Heart right ventricle (tissue), 16 donors: ENCODE results near the gene PALD1. TPM values are rescaled to one million over a fixed set of nuclear protein-coding genes. Genes with fewer than 3 reads are reported as not detected.
A peak's percentile ranks its signal among the peaks of the same experiment; 100 is the strongest.

Experiments used
- ATAC-seq, 8 donors: fragments of 200-7000 bp; cut with Tn5 transposase; one replicate each; pipeline ENCODE4 v1.9.1; 2020; ENCODE audit warnings: mild to moderate bottlenecking in 8 of 8, moderate library complexity in 8 of 8, moderate number of reproducible peaks in 1 of 8
- DNase-seq, 2 donors: peaks; one replicate each; pipeline ENCODE4 v3.0.0-alpha.2; 2020
- H3K27ac ChIP-seq, 10 donors: fragments of 200-600 bp; sonication (generic) in 2 of 10; one replicate each; pipeline versions ENCODE4 v1.5.0 to v1.8.0; 2020 to 2022; ENCODE audit warnings: mild to moderate bottlenecking in 3 of 10
- H3K27me3 ChIP-seq, 7 donors: fragments of 200-600 bp; one replicate each; pipeline ENCODE4 v1.8.0; 2021 to 2022; ENCODE audit warnings: mild to moderate bottlenecking in 2 of 7
- H3K36me3 ChIP-seq, 9 donors: fragments of 200-600 bp; sonication (generic) in 1 of 9; one replicate each; pipeline versions ENCODE4 v1.5.0 to v1.8.0; 2020 to 2022; ENCODE audit warnings: mild to moderate bottlenecking in 2 of 9
- H3K4me1 ChIP-seq, 9 donors: fragments of 200-600 bp; sonication (generic) in 1 of 9; one replicate each; pipeline versions ENCODE4 v1.5.0 to v1.8.0; 2020 to 2022; ENCODE audit warnings: mild to moderate bottlenecking in 4 of 9
- H3K4me3 ChIP-seq, 10 donors: fragments of 200-600 bp; sonication (generic) in 2 of 10; one replicate each; pipeline versions ENCODE4 v1.5.0 to v1.8.0; 2020 to 2022; ENCODE audit warnings: mild to moderate bottlenecking in 7 of 10, moderate library complexity in 2 of 10
- H3K9me3 ChIP-seq, 11 donors: fragments of 200-600 bp in 10 of 11; sonication (generic) in 2 of 11; one replicate each; pipeline versions ENCODE4 v1.5.0 to v1.8.0; 2013 to 2022; ENCODE audit warnings: mild to moderate bottlenecking in 2 of 11, control low read depth in 1 of 11, moderate library complexity in 1 of 11
- CTCF ChIP-seq, 9 donors: fragments of 200-600 bp; sonication (generic) in 2 of 9; IDR thresholded peaks; one replicate each; pipeline versions ENCODE4 v1.5.0 to v1.8.0; 2021 to 2022; ENCODE audit warnings: antibody characterized with exemption in 9 of 9, mild to moderate bottlenecking in 5 of 9, moderate library complexity in 1 of 9
- WGBS, 2 donors: extraction: QIAGEN DNeasy Blood & Tissue Kit; methylation state at CpG; one replicate each; pipeline ENCODE4 v1.1.7; 2013; ENCODE audit warnings: inconsistent platforms in 1 of 2; 5-methylcytosine and 5-hydroxymethylcytosine counted together
- intact Hi-C, 10 donors: fragments of 100-400 bp; cut with DNase I; formaldehyde crosslinking; loops; one replicate each; pipeline versions ENCODE4 v1.11.1 to v1.14.2; 2022
- polyA plus RNA-seq, 2 donors: library from polyadenylated mRNA; stranded (reverse); fragments of 200-250 nt; gene quantifications; one replicate each; pipeline ENCODE4 v1.2.3, GENCODE V29; 2013
- total RNA-seq, 10 donors: library from RNA; stranded (reverse); fragmentation: NEBNext Ultra II Directional in 3 of 10; extraction: Animal tissue kit (Norgen Biotek cat#: 25700) in 3 of 10; gene quantifications; one replicate each; pipeline versions ENCODE4 v1.2.1 to v1.2.4, GENCODE V29; 2021 to 2023
- donor health status: Arrhythmogenic right ventricular cardiomyopathy.
- donor health status: ischemic (EF 13 %, LVEDD 7.1; RV severe dilation, severe dysfunction).
- donor health status: healthy with polysubstance abuse.
- donor health status: DM: no; HTN: yes; CAD: no.
- donor health status: DM: no; HTN: no; CAD: no.
- donor health status: ischemic (EF 25% LVEDD 6.9; RV normal size, moderate dysfunction).
- donor health status: ischemic (EF 25% LVEDD 5.7; RV mildly dilated, moderate dysfunction).
- donor health status: healthy.
- donor health status: DM: yes; HTN: yes; CAD: no.
- donor health status: Ischemic cardiomyopathy.
- donor health status: ischemic (EF 35%, LVEDD 5.7; RV mildly dilated, moderate dysfunction).
- donor health status: nonischemic (EF 11% LVEDD 7.7; RV severe dilation, severe dysfunction).
- donor health status: DM: yes; HTN: yes; CAD: no.
- donor health status: PGD.
- donor health status: ischemic (EF 29% LVEDD 5.4; RV normal size, mild dysfunction).
- donor health status: nonischemic (EF 23%, LVEDD 6.1; RV moderate dilation, normal function).

Gene PALD1
- total and polyA plus RNA-seq, 12 donors: 4.1 to 10.3 (median 5.9) TPM

GRCh38 chr10:70487824-70488223, 9.3 kb downstream of the PALD1 start:
- Histone ChIP-seq H3K4me1 (peaks cover 10 to 51% (median 29%) of the 10 kb centered on the region in 9 donors), H3K9me3 (no peaks in the 10 kb centered on the region), H3K4me3 (no peak overlapping the region), H3K27ac (no peak overlapping the region), H3K27me3 (no peaks in the 10 kb centered on the region), H3K36me3 (peaks cover 0 to 16% (median 0%) of the 10 kb centered on the region in 9 donors)
- 88 to 92% methylated on average over 3 of the region's 3 CpGs for WGBS, 2 donors
- intact Hi-C loops: no loop called here
- no peak for ATAC-seq
- TF ChIP-seq CTCF (IDR thresholded peaks at IDR 0.05): no peak
- no peak for DNase-seq

GRCh38 chr10:70490142-70490541, 11.6 kb downstream of the PALD1 start:
- no peak overlapping the region for H3K4me3 ChIP-seq
- H3K36me3 ChIP-seq: peaks cover 0 to 16% (median 0%) of the 10 kb centered on the region in 9 donors
- H3K27ac ChIP-seq: no peak overlapping the region
- no peaks in the 10 kb centered on the region for H3K9me3 ChIP-seq
- ATAC-seq (no peak), DNase-seq (no peak)
- TF ChIP-seq CTCF (IDR thresholded peaks at IDR 0.05): no peak
- H3K4me1 ChIP-seq: peaks cover 0 to 51% (median 29%) of the 10 kb centered on the region in 9 donors
- 91 to 94% methylated on average over 4 of the region's 4 CpGs for WGBS, 2 donors
- intact Hi-C loops: no loop called here
- no peaks in the 10 kb centered on the region for H3K27me3 ChIP-seq

- WGBS, 2 donors: 94 to 99% methylated on average over 2 of the region's 2 CpGs
- H3K4me1 ChIP-seq: peaks cover 0 to 56% (median 32%) of the 10 kb centered on the region in 9 donors
Measured at GRCh38 chr10:70491614-70492013, 13.0 kb downstream of the PALD1 start.

GRCh38 chr10:70492786-70493659, 14.5 kb downstream of the PALD1 start:
- TF ChIP-seq CTCF (IDR thresholded peaks at IDR 0.05): no peak
- intact Hi-C loops: no loop called here
- no peaks in the 10 kb centered on the region for H3K27me3 ChIP-seq
- no peak overlapping the region for H3K4me3 ChIP-seq
- H3K4me1 ChIP-seq: peaks cover 0 to 60% (median 32%) of the 10 kb centered on the region in 9 donors
- DNase-seq (no peak), ATAC-seq (peak; percentile 15 to 59 (median 38))
- WGBS, 2 donors: 65 to 80% methylated on average over 10 of the region's 10 CpGs
- H3K9me3 ChIP-seq: no peaks in the 10 kb centered on the region
- no peaks in the 10 kb centered on the region for H3K36me3 ChIP-seq
- H3K27ac ChIP-seq: peak overlapping the region in 4 of 10 donors; percentile 15 to 64 (median 34)

More at GRCh38 chr10:70491614-70492013, 13.0 kb downstream of the PALD1 start:
- no peaks in the 10 kb centered on the region for H3K9me3 ChIP-seq
- intact Hi-C loops: no loop called here
- TF ChIP-seq CTCF (IDR thresholded peaks at IDR 0.05): no peak
- H3K27ac ChIP-seq: no peak overlapping the region
- no peak for DNase-seq
- peaks cover 0 to 3% (median 0%) of the 10 kb centered on the region in 9 donors for H3K36me3 ChIP-seq
- H3K27me3 ChIP-seq: no peaks in the 10 kb centered on the region
- no peak overlapping the region for H3K4me3 ChIP-seq
- no peak for ATAC-seq
